Heart left ventricle (tissue), 13 donors: Measurements from ENCODE around the gene UGCG.

ENCODE experiments used
- CTCF ChIP-seq, 12 donors: fragments of 200-600 bp; sonication (generic) in 4 of 12; IDR thresholded peaks; one replicate each; pipeline versions ENCODE4 v1.5.0 to v1.8.0; 2018 to 2022; ENCODE audit warnings: antibody characterized with exemption in 12 of 12, mild to moderate bottlenecking in 5 of 12
- POLR2A ChIP-seq, 2 donors: fragments of 450-650 bp; IDR thresholded peaks; one replicate each; pipeline ENCODE4 v1.6.1; 2017; ENCODE audit warnings: antibody characterized with exemption in 2 of 2, mild to moderate bottlenecking in 2 of 2, moderate library complexity in 2 of 2
- donor health status: ischemic (EF 13 %, LVEDD 7.1; RV severe dilation, severe dysfunction).
- donor health status: DM: no; HTN: yes; CAD: no.
- donor health status: DM: no; HTN: no; CAD: no.
- donor health status: ischemic (EF 25% LVEDD 6.9; RV normal size, moderate dysfunction).
- donor health status: ischemic (EF 25% LVEDD 5.7; RV mildly dilated, moderate dysfunction).
- donor health status: ischemic (EF 35%, LVEDD 5.7; RV mildly dilated, moderate dysfunction).
- donor health status: nonischemic (EF 11% LVEDD 7.7; RV severe dilation, severe dysfunction).
- donor health status: DM: yes; HTN: yes; CAD: no.
- donor health status: PGD.
- donor health status: ischemic (EF 29% LVEDD 5.4; RV normal size, mild dysfunction).
- donor health status: nonischemic (EF 23%, LVEDD 6.1; RV moderate dilation, normal function).

DNA sequence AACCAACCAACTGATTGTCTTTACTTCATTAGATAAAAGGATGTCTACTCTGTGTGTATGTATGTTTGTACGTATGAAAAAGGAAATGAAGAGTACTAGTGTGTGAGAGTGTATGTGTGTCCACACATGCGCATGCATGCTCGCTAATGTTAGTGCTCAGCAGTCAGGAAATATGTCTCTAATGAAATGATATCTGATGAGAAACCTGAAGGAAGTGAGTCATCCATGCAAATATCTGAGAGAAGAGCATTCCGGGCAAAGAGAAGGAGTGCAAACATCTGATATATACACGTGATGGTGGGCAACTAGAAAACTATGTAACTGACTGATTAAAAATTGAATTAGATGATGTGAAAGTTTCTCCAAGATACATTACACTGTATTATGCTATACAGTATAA is 29.6 kb upstream of the UGCG start:
- TF ChIP-seq CTCF (IDR thresholded peaks at IDR 0.05) = no peak
- no peak for TF ChIP-seq POLR2A (IDR thresholded peaks at IDR 0.05)
